IPS-20b (cell line): ENCODE data around the gene SLC7A14.

Experiments used
- H3K27ac ChIP-seq: one replicate; pipeline ENCODE4 v1.5.1; 2013; ENCODE audit warnings: low read length
- H3K27me3 ChIP-seq: 2 replicates; pipeline ENCODE4 v1.6.1; 2013; ENCODE audit warnings: mild to moderate bottlenecking, low read length, inconsistent platforms; ENCODE audit not compliant: insufficient read depth
- H3K36me3 ChIP-seq: 2 replicates; pipeline ENCODE4 v1.6.1; 2013; ENCODE audit warnings: low read depth, mild to moderate bottlenecking, inconsistent platforms, low read length, moderate library complexity; ENCODE audit not compliant: insufficient read depth
- H3K4me1 ChIP-seq: 2 replicates; pipeline ENCODE4 v1.6.1; 2013; ENCODE audit warnings: mild to moderate bottlenecking, control low read depth, inconsistent platforms, low read length, moderate library complexity; ENCODE audit not compliant: insufficient read depth
- H3K4me3 ChIP-seq: 2 replicates; pipeline ENCODE4 v1.5.1; 2013; ENCODE audit warnings: mild to moderate bottlenecking, low read length, inconsistent platforms
- H3K9ac ChIP-seq: 2 replicates; pipeline ENCODE4 v1.6.1; 2013; ENCODE audit warnings: low read depth, mild to moderate bottlenecking, inconsistent platforms, low read length, moderate library complexity
- H3K9me3 ChIP-seq: 2 replicates; pipeline ENCODE4 v1.6.1; 2013; ENCODE audit warnings: mild to moderate bottlenecking, low read depth, low read length, inconsistent platforms; ENCODE audit not compliant: insufficient read depth

Gene SLC7A14

DNA sequence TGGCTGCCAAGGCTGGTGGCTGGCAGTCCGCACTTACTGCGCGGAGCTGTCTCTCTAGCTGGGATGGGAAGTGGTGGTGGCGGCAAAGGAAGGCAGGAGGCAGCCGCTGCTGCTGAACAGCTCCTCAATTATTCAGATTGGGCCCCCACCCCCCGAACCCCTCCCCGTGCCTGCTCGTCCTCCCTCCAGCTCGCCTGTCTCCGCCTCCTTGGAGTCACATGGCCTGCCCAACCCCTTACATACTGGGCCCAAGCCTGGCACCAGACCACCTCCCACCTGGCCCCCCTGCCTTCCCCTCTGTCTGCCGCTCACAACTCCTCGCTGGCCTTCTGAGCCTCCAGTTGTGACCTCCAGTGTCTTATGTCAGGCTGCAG is at the start of gene SLC7A14:
TSS of gene SLC7A14 (minus strand) at position 139 of the 374 bp plus-strand sequence. CDS start 59,139 bp downstream, outside the sequence.
- no peak within 1 kb of the TSS for H3K9ac ChIP-seq
- H3K4me1 ChIP-seq, result no peaks in the 10 kb centered on the region; the same call in 1 of the 2 replicates
- no peaks in the 10 kb centered on the region for H3K36me3 ChIP-seq
- H3K27me3 ChIP-seq, result peaks cover 58% of the 10 kb centered on the region
- peak within 1 kb of the TSS; percentile 61 for H3K4me3 ChIP-seq
- no peaks in the 10 kb centered on the region for H3K9me3 ChIP-seq
- no peak within 1 kb of the TSS for H3K27ac ChIP-seq

DNA sequence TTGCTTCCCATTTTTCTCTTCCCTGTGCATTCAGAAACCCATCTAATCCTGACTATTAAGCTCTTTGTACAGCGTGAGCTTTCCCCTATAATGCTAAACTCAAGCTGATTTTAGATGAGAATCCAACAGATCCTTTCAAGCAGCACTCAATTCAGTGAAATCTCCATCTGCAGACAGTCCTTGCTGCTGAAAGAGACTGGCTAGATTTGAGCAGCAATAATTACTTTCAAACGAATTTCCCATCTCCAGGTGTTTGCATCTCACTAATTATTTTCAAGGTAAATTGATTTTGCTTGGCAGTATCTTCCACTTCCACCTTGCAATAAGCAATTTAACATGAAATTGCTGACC is 49.5 kb upstream of the SLC7A14 start:
- Histone ChIP-seq H3K27ac (no peak overlapping the region), H3K27me3 (no peaks in the 10 kb centered on the region), H3K9me3 (no peaks in the 10 kb centered on the region), H3K36me3 (no peaks in the 10 kb centered on the region), H3K4me1 (no peaks in the 10 kb centered on the region), H3K4me3 (no peak overlapping the region), H3K9ac (no peak overlapping the region)

DNA sequence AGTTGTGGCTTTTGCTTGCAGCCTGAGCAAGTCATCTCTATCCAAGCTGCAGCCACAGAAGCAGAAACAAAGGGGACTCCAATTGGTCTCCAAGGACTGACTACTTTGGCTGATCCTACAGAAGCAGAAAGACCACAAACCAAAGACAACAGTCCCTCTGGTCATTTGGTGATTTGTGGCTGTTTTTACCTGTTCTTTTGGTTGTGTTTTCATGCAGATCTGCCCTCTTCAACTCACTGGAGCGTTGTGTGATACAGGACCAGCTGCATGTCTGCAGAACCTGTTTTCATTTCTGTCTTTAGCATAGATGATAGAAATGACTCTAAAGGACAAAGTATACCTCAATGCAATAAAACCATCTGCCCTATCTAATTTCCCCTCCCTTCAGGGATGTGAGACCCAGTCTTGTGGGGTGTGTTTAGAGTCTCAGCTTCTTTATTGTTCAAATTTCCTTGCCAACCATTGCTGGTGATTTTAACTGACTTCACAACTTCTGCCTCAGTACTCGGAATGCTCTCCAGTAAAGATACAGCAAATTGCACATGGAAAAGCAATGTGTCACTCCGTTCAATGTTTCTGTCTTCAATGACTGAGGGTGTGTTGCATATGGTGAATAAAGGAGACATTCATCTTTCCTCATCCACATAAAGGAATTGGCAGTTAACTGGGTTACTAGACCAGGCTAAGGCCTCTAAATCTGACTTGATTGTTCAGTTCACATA is 48.9 kb upstream of the SLC7A14 start:
- no peak overlapping the region for H3K27ac ChIP-seq
- H3K4me1 ChIP-seq, result no peaks in the 10 kb centered on the region
- no peak overlapping the region for H3K9ac ChIP-seq
- H3K27me3 ChIP-seq, result no peaks in the 10 kb centered on the region
- no peaks in the 10 kb centered on the region for H3K9me3 ChIP-seq
- no peak overlapping the region for H3K4me3 ChIP-seq
- no peaks in the 10 kb centered on the region for H3K36me3 ChIP-seq

DNA sequence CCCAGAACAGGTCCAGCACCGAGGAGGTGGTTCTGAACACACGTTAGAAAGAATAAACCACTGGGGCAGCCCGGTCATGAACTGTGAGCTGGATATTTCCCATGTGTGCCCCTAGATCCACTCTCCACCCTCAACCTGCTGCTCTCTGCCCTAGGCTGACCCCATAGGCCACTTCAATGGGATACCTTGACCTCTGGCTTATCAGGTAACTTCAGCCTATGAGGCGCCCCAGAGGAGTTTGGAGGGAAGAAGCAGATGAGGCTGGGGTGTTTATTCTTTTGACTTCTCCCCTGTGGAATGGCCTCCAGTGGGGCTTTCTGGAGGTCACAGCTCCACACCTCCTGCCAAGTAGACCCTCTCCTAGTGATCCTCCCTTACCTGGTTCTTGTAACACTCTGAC is 47.7 kb upstream of the SLC7A14 start:
- Histone ChIP-seq H3K9ac (no peak overlapping the region), H3K9me3 (no peaks in the 10 kb centered on the region), H3K4me1 (no peaks in the 10 kb centered on the region), H3K36me3 (no peaks in the 10 kb centered on the region), H3K4me3 (no peak overlapping the region), H3K27ac (no peak overlapping the region), H3K27me3 (no peaks in the 10 kb centered on the region)

DNA sequence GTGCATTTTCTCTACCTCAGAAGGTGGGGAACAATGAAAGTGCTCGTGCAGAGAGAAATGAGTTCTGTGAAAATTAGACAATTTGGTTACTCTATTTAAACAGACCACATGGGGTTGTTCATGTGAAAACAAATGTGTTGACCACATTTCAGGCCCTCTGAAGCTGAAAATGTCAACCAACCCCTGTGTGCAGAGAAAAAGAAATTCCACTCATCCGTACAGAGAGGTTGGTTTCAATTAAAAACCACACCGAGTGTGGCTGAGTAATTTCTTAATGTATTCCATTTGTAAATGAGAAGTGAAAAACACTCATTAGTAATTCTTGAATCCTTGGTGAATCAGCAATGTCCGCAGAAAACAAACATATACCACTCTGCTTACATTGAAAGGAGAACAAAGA is 46.9 kb upstream of the SLC7A14 start:
- Histone ChIP-seq H3K4me1 (no peaks in the 10 kb centered on the region), H3K36me3 (no peaks in the 10 kb centered on the region), H3K27ac (no peak overlapping the region), H3K9ac (no peak overlapping the region), H3K9me3 (no peaks in the 10 kb centered on the region), H3K27me3 (no peaks in the 10 kb centered on the region), H3K4me3 (no peak overlapping the region)

DNA sequence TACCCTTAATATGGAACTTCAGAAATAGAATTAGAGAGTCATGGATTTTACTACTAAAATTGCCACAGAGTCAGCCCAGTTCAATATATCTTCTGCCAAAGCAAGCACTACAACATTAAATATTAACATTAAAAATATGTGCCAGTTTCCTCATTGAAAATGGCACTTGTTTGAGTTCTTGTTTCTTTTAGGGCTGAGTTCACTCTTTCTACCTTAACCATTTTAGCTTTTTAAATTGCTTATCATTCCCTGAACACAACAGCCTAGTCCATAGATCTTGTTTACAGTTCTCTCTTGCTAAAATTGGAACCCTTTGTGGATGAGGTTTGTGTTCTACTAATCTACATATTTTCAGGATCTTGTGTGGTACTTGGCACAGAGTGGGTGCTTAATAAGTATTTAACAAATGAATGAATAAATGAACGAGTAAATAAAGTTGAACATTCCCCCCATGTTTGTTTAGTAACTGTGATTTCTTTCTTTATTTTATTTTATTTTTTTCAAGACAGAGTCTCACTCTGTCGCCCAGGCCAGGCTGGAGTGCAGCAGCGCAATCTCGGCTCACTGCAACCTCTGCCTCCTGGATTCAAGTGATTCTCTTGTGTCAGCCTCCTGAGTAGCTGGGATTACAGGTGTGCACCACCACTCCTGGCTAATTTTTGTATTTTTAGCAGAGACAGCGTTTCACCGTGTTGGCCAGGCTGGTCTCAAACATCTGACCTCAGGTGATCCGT is 46.0 kb upstream of the SLC7A14 start:
- no peak overlapping the region for H3K27ac ChIP-seq
- no peaks in the 10 kb centered on the region for H3K4me1 ChIP-seq
- no peak overlapping the region for H3K4me3 ChIP-seq
- H3K9ac ChIP-seq, result no peak overlapping the region
- no peaks in the 10 kb centered on the region for H3K36me3 ChIP-seq
- no peaks in the 10 kb centered on the region for H3K9me3 ChIP-seq
- H3K27me3 ChIP-seq, result no peaks in the 10 kb centered on the region

DNA sequence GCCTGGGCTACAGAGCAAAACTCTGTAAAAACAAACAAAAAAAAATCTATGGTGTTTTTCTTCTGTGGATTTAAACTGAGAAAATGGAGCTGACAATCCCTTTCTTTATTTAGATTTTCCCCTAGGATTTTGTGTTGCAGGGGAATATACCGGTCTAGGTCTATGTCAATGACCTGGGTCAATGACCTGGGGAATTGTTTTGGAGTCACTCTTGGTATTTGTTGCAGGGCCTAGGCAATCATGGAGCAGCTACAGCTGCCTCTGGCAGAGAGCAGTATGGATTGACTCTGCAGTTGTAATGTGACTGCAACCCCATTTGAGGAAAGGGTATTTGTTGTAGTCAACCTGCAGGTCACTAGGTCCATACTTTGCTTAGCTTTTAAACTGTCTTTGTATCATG is 37.6 kb upstream of the SLC7A14 start:
- Histone ChIP-seq H3K4me1 (no peaks in the 10 kb centered on the region), H3K27ac (no peak overlapping the region), H3K4me3 (no peak overlapping the region), H3K9ac (no peak overlapping the region), H3K9me3 (peaks cover 7% of the 10 kb centered on the region; the same call in 1 of the 2 replicates), H3K27me3 (no peaks in the 10 kb centered on the region), H3K36me3 (no peaks in the 10 kb centered on the region)

DNA sequence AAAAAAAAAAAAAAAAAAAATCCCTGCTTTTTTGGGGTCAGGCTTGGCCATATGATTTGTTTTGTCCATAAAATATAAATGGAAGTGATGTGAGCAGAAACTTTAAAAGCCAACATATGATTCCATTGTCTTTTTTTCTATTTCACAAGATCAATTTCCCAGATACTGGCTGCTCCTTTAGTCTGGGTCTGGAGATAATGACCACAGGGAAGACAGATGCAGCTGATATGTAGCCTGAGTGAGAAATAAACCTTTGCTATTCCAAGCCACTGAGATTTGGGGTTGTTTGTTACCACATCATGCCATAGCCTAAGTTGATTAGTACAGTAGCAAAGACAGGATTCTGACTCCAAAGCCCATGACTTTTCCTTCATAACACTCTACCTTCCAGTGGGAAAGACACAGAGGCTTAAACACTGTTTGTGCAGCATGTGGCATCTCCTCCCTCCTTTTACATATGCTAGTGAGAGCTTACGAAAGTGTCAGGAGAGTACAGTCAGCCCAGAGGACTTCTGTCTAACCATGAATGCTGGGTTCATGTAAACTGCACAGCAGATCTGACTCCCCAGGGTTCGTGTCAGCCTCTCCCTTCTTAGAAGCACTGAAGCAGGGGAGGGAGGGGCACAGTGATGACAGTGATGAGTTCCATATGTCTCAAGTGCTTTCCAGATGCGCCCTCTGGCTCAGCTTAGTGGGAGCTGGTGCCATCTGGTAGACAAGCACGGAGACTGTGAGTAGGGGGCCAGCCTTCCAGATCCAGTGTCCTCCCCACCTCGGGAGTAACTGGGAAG is 36.7 kb upstream of the SLC7A14 start:
- H3K27ac ChIP-seq, result no peak overlapping the region
- no peaks in the 10 kb centered on the region for H3K27me3 ChIP-seq
- H3K36me3 ChIP-seq, result no peaks in the 10 kb centered on the region
- H3K4me3 ChIP-seq, result no peak overlapping the region
- peaks cover 7% of the 10 kb centered on the region; the same call in 1 of the 2 replicates for H3K9me3 ChIP-seq
- H3K4me1 ChIP-seq, result no peaks in the 10 kb centered on the region
- H3K9ac ChIP-seq, result no peak overlapping the region

DNA sequence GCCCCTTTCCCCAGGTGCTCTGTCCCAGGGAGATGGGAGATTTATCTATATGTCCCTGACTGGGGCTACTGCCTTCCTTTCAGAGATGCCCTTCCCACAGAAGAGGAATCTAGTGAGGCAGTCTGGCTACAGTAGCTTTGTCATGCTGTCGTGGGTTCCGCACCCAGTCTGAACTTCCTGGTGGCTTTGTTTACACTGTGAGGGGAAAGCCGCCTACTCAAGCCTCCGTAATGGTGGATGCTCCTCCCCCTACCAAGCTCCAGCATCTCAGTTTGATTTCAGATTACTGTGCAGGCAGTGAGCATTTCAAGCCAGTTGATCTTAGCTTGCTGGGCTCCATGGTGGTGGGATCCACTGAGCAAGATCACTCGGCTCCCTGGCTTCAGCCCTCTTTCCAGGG is 35.4 kb upstream of the SLC7A14 start:
- no peak overlapping the region for H3K27ac ChIP-seq
- H3K4me3 ChIP-seq, result no peak overlapping the region
- H3K9me3 ChIP-seq, result peaks cover 7% of the 10 kb centered on the region; the same call in 1 of the 2 replicates
- no peaks in the 10 kb centered on the region for H3K4me1 ChIP-seq
- H3K9ac ChIP-seq, result no peak overlapping the region
- no peaks in the 10 kb centered on the region for H3K36me3 ChIP-seq
- no peaks in the 10 kb centered on the region for H3K27me3 ChIP-seq

DNA sequence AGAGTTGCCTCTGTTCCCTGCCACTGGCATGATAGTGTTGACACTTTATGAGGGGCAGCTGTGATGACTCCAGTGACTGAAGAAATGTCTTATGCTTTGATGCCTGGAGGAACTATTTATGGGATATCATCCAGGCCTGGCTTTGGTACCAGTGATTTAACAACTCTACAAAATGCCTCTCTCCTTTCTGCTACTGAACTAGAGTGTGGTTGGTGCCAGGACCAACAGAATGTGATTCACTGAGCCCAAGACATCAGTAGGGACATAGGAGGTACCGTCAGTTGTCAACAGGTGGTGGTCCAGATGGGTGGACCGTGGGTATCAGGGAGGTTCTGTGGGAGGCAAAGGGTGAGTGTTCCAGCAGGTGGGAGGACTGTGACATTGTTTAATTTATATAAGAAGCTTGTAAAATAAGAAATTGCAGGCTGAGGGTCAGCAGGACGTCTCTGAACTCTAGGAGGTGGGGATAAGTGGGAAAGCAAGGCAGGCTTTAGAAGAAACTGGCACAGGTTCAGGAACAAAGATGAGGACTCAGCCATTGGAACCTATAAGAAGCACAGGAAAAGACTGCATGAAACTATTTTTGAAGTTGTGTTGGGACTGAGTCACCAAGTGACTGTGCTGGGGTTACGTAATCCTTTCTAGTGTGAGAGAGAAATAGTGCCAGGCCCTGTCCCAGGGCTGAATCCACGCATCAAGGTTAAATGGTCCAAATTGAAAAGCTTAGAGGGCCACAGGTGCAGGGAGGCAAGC is 28.5 kb upstream of the SLC7A14 start:
- Histone ChIP-seq H3K4me1 (no peaks in the 10 kb centered on the region), H3K27ac (no peak overlapping the region), H3K4me3 (no peak overlapping the region), H3K36me3 (no peaks in the 10 kb centered on the region), H3K27me3 (no peaks in the 10 kb centered on the region), H3K9me3 (no peaks in the 10 kb centered on the region), H3K9ac (no peak overlapping the region)

DNA sequence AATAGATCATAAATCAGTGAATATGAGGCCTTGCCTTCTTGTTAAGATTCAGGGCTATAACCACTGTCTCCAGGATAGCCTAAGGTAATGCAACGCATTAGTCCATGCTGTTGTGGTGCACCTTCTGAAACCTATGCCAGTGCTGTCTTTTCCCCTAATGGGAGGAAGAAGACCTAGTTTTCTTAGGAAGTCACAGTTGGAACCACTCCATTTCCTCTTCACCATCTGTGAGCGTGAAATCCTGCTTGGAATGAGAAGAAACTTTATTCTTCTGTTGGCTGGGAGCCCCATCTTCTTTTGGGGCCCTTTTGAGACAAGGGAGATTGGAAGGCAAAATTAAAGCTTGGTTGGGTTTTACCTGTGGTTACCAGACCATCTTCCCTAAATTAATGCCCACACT is 25.9 kb upstream of the SLC7A14 start:
- H3K9ac ChIP-seq, result no peak overlapping the region
- H3K9me3 ChIP-seq, result no peaks in the 10 kb centered on the region
- no peaks in the 10 kb centered on the region for H3K4me1 ChIP-seq
- no peaks in the 10 kb centered on the region for H3K27me3 ChIP-seq
- H3K27ac ChIP-seq, result no peak overlapping the region
- no peak overlapping the region for H3K4me3 ChIP-seq
- no peaks in the 10 kb centered on the region for H3K36me3 ChIP-seq
